Mucosa of gallbladder (tissue), 1 donor: ENCODE results near the gene PRKG1. TPM values are rescaled to one million over a fixed set of nuclear protein-coding genes. Genes with fewer than 3 reads are reported as not detected.

Experiments
- DNase-seq: peaks from one replicate; pipeline ENCODE4 v3.0.0-alpha.2; 2020; ENCODE audit warnings: low spot score
- total RNA-seq: library from RNA; stranded (reverse); gene quantifications from one replicate; pipeline ENCODE4 v1.2.1, GENCODE V29; 2021
- donor health status: DM: no; HTN: no; CAD: no.

Gene PRKG1
- total RNA-seq, 1 donor from 2014 or later: 28.3 TPM

DNA sequence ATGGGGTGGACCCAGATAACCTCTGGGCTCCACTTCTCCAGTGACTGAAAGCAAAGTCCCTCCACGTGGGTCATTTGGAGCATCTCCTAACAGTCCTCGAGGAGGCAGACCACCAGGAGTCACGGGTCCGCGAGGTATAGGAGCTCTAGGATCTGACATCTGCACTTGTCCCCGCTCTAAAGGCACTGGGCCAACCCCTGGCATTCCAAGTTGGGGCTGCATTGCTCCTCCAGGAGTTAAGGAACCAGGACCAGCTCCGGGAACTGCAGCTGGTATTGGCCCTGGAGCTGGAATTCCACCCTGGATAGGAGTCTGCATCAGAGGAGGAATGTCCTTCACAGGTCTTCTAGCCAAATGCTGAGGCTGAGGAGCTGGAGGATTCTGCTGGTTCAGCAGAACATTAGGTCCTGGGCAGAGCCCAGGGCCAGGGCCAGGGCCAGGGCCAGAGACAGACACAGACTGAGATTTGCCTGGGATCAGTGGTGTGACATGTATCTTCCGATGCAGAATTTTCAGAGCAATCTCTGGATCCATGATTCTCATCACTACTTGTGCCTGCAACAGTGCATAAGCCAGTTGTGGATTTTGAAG, 624.3 kb downstream of the PRKG1 start:
- DNase-seq: no peak

DNA sequence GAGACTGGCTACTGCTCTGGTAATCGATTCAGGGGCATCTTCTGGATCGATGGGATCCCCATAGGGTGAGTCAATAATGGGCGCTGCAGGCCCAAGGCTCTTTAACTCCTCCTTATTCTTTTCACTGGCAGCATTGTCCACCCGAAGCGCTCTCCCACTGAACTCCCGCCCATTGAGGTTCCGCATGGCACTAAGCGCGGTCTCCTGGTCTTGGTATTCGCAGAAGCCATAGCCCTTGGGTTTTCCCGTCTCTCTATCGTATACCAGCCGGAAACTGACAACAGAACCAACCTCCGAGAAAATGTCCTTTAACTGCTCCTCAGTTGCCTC, 624.8 kb downstream of the PRKG1 start:
- DNase-seq: no peak

DNA sequence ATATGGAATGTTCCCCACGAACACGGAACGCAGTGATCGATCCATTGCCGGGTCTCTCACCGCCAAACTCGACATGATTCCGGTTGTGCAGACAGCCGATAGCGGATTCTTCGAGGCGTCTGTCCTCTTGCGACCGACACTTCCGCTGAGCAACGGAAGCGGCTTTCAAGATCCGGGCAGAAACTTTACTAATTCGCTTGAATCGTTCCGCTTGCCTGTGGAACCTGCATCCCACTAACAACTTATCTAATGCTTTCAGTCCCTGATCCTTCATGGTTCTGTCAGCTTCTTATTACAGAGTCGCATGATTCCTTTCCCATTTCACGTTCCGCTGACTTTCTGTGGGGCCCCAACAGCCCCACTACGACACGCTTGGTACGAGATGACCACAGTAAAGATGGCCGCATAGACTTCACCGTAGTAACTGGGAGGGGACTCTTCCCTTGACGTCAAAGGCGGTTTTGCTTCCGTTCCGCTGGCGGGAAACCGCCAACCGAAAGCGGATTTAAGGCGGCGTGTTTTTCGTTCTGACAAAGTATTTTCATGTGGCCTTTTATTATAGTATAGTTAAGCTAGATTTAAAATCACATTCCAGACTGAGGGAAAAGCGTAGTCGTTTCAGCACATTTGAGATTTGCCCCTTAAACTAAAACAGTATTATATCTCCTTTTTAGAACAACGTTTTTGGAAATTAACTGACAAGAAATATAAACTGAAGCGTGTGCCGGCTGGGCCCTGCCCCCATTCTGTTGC, 625.4 kb downstream of the PRKG1 start, which contains the start of gene CSTF2T:
Gene CSTF2T, minus strand, starts transcription at position 121 of the 753 bp plus-strand sequence. Its CDS starts 46 bp downstream, at position 75.
- peak; percentile 92 for DNase-seq

DNA sequence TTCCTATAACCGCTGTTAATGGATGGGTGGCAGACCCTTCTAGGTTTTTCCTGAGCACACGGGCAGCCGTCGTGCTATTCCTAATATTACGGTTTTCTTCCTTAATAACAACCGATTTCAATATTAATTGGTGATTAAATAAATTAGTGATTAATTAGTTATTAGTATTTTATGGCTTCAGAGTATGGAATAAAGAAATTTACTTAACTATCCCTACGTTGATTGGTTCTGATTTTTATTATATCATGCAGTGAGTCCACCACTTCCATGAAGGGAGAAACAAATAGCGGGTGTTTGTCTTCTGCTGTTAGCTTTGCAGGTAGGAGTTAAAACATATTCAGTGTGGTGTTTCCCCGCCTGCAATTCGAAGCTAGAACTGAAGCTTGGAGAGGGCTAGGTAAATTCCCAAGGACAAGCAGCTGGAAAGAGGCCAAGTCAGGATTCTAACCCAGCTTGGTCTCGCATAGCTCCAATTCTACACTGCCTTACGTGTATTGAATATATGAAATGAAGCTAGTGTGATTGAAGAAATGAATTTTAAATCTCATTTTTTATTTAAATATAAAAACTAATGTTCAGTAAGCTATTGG, 626.0 kb downstream of the PRKG1 start:
- DNase-seq: no peak

DNA sequence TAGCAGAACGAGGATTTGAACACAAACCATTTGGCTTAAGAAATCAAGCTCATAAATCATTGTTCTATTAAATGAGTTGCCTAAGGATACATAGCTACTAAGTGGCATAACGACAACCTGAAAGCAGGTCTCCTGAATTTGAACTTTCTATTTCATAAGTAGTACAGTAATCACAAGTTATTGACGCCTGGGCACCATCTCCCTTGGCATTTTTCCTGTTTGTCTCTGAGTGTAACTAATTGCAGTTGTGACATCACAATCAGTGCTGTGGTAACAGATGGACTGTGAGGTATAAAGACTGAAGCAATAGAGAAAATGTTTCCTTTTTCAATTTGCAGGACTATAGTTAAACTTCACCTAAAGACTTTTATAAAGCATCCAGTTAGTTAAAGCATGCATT, 631.5 kb downstream of the PRKG1 start:
- DNase-seq: no peak

DNA sequence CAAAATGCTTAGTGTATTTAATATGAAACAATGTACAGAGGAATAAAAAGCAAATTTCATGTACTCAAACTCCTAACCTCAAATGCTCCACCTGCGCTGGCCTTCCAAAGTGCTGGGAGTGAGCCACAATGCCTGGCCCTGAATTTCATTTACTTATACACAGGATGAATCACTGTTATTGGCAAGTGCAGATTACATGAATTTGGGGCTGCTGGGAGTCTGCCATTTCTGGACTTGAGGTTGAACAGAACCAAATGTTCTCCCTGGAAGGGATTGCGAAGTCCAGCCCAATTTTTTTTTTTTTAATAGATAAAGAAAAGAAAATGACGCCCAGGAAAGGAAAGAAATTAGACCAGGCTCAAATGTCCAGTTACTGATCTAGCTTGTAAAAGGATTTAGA, 631.9 kb downstream of the PRKG1 start:
- DNase-seq: peak; percentile 53

DNA sequence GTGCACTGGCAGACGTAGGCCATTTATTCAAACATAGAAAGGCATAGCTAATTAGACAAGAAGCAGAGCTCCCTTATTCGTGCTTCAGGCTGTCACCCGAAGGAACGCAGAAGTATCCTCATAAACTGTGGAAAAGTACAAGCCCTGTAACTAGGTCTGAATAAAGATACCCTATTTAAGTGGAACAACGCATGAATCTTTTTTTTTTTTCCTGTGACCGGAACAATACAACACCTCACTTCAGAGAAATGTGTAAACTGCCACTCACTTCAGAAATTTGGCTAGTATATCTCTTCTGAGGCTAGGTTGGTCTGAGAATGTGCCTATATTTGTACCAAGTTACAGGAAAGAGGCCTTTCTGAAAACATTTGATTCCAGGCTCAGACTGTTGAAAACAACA, 633.1 kb downstream of the PRKG1 start:
- no peak for DNase-seq

DNA sequence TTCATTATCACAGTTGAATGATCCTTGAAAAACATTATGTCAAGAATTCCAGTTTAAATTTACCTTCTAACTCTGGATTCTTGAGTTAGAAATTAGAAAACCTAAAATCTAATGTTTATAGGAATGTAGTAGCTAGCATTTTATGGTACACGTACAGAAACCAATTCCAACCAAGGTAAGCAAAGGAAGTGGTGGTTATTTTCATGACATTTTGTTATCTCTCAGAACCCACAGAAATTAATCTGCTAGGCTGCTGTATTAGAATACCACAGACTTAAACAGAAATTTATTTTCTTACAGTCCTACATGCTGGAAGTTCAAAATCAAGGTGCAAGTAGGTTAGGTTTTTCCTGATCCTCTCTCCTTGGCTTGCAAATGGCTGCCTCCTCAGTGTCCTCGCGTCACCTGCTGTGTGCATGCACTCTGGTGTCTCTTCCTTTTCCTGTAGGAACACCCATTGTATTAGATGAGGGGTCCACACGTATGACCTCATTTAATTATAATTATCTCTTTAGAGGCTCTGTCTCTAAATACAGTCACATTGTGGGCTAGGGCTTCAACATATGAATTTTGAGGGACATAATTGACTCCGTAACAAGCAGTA, 633.6 kb downstream of the PRKG1 start:
- DNase-seq: no peak

DNA sequence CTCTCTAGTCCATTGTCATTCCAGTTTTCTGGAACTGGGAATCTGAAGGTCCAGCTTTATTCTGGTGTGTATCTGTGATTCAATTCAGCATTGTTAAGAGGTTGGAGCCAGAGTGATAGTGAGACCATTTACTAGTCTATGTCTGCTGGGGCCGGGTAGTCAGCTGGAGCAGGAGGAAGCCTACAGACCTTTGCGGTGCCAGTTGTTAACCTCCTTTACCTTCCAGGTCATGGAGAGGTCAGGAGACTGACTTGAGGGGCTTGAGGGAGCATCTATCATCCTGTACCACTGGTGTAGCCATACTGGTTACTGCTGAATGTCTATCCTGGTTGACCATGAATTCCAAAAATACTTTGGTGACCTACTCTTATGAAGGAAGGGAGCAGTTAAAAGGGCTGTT, 634.3 kb downstream of the PRKG1 start:
- DNase-seq: no peak

DNA sequence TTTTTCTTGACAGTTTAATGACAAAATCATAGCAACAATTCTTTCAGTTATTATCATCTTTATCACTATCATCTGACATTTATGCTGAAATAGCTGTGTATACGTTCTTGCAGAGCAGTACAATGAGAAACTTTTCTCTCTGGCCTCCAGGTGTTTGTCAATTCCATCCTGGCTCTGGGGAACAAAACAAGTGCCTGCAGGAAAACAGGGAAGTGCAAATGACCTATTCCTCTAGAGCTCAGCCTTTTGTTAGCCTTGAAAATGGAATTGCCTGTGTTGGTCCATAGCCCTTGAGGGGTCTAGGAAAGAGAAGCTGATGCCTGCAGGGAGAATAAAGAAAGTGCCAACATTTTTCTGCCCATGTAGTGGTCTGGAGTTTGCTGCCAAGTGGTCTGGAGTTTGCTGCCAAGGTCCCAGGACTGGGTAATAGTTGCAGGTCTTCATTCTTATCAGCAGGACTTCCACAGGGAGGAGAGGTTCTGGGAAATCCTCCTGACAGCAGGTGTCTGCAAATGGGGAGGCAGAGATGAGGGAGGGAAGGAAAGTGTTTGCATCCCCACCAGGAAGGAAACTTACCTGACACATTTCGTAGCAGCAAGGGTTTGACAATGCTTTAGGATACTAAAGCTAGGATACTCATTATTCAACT, 635.2 kb downstream of the PRKG1 start:
- DNase-seq: no peak

DNA sequence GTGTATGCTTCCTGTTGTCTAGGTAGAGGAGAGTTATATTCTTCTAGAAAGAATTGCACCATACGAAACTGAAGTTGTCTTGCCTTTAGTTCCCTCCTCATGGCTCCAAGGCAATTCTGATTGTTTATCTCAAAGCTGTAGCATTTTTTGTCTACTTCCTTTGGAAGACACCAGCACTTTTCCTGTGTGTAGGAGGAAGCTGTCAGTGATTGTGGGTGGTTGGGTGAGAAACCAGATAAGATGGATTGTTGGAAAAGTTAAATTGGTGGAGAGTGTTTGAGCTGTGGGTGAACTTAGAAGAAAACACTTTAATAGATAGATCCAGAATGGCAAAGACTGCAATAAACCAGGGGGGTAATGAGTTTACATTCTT, 637.2 kb downstream of the PRKG1 start:
- DNase-seq: no peak

DNA sequence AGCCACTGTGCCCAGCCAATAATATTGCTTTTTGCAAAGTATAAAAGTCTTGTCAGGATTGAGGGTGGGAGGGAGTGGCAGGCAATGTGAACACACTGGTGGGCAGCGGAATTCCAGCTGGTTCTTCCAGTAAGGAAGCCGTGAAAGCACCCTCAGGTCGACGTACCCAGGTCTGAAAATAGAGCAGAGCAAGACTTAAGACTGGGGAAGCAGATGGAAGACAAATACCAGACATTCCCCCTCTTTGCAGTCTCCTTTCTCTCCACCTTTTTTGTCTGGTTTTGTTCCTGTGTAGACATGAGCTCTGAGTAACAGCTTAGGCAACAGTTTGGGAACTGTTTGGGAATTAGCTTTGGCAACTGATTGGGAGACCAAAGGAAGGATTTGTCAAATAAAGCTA, 642.7 kb downstream of the PRKG1 start:
- no peak for DNase-seq

DNA sequence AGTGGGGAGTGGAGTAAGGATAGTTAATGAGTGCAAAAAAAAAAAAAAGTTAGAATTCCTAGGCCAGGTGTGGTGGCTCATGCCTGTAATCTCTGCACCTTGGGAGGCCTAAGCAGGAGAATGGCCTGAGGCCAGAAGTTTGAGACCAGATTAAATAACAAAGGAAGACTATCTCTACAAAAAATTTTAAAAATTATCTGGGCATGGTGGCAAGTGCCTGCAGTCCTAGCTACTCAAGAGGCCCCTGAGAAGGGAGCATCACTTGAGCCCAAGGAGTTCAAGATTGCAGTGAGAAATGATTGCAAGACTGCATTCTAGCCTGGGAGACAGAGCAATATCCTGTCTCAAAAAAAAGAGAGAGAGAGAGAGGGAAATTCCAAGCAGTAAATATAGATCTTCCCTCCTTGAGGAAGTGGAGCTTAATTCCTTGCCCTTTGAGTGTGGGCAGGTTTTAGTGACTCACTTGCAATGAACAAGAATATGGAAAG, 644.6 kb downstream of the PRKG1 start:
- DNase-seq: no peak

DNA sequence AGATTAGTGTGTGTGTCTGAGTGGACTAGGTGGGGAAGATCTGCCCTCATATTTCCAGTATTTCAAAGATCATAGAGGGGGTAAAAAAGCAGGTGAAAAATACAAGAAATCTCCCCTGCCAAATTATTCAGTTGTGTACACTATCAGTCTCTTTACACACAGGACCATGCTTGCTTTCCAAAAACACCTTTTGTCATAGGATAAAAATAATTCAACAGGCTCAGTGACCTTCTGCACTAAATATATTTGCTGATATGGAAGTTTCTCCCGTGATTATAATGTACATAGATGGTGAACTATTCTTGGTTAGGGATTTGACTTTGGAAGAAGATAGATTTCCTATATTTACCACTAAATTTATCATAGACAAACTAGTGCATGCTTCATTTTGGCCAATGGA, 649.8 kb downstream of the PRKG1 start:
- no peak for DNase-seq

DNA sequence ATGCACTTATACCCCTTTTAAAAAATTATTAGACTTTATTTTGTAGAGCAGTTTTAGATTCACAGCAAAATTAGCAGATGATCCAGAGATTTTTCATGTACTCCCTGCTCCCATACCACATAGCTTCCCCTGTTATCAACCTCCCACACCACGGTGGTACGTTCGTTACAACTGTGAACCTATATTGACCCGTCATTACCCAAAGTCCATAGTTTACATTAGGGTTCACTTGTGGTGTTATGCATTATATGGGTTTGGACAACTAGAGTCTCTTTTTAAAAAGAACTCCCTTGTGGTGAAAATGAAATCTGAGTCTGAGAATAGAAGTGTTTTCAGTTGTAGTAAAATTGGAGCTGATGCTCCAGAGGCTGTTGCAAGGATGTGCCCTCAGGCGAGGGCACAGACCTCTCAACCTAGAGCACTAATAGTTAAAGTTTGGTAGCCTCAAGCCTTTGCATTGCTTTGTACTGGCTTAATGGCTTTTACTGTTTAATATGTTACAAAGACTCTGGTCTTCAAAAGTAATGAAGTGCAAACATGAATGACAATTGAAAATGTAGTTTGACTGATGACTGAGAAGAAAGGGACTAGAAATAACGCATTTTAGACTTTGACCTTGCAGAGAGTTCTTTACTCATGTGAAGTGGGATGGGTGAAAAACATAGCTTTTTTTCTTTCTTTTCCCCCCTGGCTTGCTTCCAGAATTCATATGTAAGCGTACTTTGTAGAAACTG, 655.7 kb downstream of the PRKG1 start:
- DNase-seq: no peak

DNA sequence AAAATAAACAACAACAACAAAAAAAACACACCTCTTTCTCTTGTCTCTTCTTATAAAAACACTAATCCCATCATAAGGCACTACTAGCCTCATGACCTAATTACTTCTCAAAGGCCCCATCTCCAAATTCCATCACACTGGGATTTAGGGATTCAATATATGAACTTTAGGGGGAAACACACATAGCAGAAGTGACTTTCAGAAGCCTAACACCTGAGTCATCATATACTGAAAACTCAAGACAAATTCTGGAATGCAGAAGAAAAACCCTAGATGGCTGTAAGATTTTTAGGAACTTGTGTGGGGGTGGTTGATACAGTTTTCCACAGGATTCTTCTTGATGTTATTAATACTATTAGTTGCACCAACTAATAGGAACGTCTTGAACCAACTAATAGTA, 658.8 kb downstream of the PRKG1 start:
- DNase-seq: no peak

DNA sequence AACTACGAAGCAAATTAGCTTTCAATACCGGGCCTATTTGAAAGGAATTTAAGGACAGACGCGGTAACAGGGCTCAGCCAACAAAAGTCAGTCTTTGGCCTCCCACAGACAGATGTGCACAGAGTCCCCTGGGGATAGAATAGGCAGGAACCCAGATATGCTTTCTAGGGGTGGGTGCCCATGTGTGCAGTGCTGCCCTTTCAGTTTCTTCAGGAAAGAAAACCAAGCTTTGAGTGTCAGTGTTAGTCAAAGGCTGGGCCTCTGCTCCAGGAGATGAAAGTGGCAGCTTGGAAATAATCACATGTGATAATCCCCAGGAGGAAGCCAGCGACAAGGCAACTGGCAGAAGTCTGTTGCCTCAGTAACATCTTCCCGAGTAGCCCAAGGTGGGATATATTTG, 668.9 kb downstream of the PRKG1 start:
- DNase-seq: no peak

DNA sequence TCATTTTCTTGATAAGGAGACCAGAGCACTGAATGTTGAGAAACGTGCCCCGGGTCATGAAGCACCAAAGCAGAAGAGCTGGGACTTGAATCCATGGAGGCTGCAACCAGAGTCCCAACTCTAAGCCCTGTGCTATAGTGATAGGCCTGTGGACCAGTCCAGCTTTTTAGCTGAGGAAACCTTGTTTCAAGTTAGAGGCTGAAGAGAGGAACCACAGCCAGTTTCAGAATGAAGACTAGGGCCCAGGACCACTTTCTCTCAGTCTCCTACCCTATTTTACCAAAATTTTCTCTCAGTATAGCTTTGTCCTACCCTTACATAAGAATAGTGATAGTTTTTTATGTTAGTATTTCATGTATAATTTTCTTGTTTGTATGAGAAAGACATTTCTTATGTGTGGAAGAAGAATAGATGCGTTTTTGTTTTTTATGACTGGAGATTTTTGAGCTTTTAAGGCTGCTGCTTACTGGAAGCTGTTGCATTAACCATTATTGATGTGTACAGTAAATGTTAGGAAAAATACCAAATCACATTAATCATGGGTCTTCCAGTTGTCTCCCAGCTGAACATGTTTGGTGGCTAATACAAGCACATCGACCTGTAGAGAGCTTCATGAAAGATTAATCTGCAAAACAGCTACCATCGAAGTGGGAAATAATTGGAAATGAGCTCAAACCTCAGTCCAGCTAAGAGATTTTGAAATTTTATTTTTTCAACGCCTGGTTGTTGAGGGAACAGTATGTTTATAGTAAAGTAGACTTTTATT, 670.1 kb downstream of the PRKG1 start:
- no peak for DNase-seq

DNA sequence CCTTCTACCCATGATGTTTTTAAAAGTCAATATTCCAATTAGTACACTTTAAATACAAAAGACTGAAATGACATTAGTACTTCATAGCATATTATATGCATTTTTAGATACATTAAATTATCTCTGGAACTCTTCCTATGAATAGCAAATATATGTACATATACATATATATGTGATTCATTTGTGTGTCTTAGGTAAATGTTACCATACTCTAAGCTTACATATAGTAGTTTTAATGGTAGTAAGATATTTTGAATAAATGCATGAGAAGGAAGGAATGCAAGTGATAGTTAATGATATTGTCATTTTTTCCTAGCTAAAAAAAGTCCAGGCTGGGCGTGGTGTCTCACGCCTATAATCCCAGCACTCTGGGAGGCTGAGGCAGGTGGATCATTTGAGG, 671.1 kb downstream of the PRKG1 start:
- DNase-seq: no peak

DNA sequence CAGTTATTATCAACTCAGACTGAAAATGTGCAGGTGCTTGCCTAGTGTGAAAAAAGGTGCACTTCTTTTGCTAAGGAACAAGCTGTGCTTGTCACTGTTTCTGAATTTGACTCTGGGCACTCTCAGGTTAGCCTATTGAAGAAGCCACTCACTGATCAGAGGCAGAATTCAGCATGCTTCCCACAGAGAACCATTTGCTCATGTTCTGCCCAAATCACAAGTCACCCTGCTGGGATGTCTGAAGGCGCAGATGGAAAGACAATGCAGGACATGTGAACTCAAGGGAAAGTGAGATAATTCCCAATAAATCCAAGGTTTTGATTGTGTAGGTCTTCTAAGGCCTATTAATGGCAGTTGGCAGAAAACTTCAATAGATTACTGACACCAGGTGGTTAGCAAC, 672.9 kb downstream of the PRKG1 start:
- DNase-seq: no peak

DNA sequence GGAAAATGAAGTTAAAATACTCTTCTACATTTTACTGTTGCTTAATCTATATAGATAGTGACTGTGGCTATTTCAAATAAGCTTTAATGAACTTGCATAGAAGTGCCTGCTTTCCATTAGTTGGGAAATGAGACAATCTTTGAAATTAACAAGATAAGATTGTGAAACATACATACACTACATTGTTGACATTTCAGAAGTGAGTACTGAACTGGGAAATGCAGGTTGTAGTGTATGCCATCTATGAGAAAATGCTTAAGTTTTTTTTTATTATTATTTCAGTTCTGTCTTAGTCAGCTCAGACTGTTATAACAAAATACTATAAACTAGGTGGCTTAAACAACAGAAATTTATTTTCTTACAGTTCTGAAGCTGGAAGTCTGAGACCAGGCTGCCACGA, 674.7 kb downstream of the PRKG1 start:
- DNase-seq: no peak
